Effector memory CD4-positive, alpha-beta T cell (primary cell): ENCODE data around the gene UTP4.
A peak's percentile ranks its signal among the peaks of the same experiment; 100 is the strongest.

Experiments used
- DNase-seq, 3 donors: peaks; one replicate each; pipeline ENCODE4 v3.0.0-alpha.2; 2020
- H3K27ac ChIP-seq: 2 replicates; pipeline ENCODE4 v1.7.0; 2013; ENCODE audit warnings: mild to moderate bottlenecking, low read length, moderate library complexity; ENCODE audit not compliant: insufficient read depth, poor library complexity, severe bottlenecking
- H3K27me3 ChIP-seq: replicated peaks from 2 replicates; pipeline ENCODE4 v1.7.0; 2013; ENCODE audit warnings: mild to moderate bottlenecking, low read length; ENCODE audit not compliant: insufficient read depth, control insufficient read depth, poor library complexity, severe bottlenecking
- H3K36me3 ChIP-seq: 2 replicates; pipeline ENCODE4 v1.7.0; 2013; ENCODE audit warnings: mild to moderate bottlenecking, low read length, moderate library complexity; ENCODE audit not compliant: control insufficient read depth, insufficient read depth
- H3K4me1 ChIP-seq: 2 replicates; pipeline ENCODE4 v1.7.0; 2013; ENCODE audit warnings: low read length, mild to moderate bottlenecking; ENCODE audit not compliant: control insufficient read depth, insufficient read depth, poor library complexity, severe bottlenecking
- H3K4me3 ChIP-seq: 2 replicates; pipeline ENCODE4 v1.7.0; 2013; ENCODE audit warnings: low read length, low read depth, mild to moderate bottlenecking; ENCODE audit not compliant: insufficient read depth, poor library complexity, severe bottlenecking
- H3K9me3 ChIP-seq: 2 replicates; pipeline ENCODE4 v1.7.0; 2013; ENCODE audit warnings: mild to moderate bottlenecking, low read length, moderate library complexity; ENCODE audit not compliant: control insufficient read depth

UTP4 gene

GRCh38 chr16:69169607-69170352 is 37.3 kb downstream of the UTP4 start:
- no peak overlapping the region for H3K4me3 ChIP-seq
- H3K27me3 ChIP-seq, result no peaks in the 10 kb centered on the region
- peaks cover 18% of the 10 kb centered on the region for H3K4me1 ChIP-seq
- peaks cover 32% of the 10 kb centered on the region for H3K36me3 ChIP-seq
- H3K9me3 ChIP-seq, result no peaks in the 10 kb centered on the region
- H3K27ac ChIP-seq, result no peak overlapping the region
- no peak for DNase-seq

- Histone ChIP-seq H3K27me3 (no peaks in the 10 kb centered on the region), H3K4me1 (peaks cover 9% of the 10 kb centered on the region), H3K4me3 (no peak overlapping the region), H3K36me3 (peaks cover 21% of the 10 kb centered on the region), H3K9me3 (no peaks in the 10 kb centered on the region), H3K27ac (no peak overlapping the region)
- no peak for DNase-seq
Observed at GRCh38 chr16:69171325-69172084, 39.1 kb downstream of the UTP4 start.

GRCh38 chr16:69176033-69176800 is 43.8 kb downstream of the UTP4 start:
- Histone ChIP-seq H3K36me3 (no peaks in the 10 kb centered on the region), H3K9me3 (no peaks in the 10 kb centered on the region), H3K27me3 (no peaks in the 10 kb centered on the region), H3K27ac (no peak overlapping the region), H3K4me3 (no peak overlapping the region), H3K4me1 (no peaks in the 10 kb centered on the region)
- DNase-seq, result no peak

GRCh38 chr16:69179328-69180010 is 47.0 kb downstream of the UTP4 start:
- H3K9me3 ChIP-seq, result no peaks in the 10 kb centered on the region
- no peak overlapping the region for H3K27ac ChIP-seq
- H3K27me3 ChIP-seq, result no peaks in the 10 kb centered on the region
- H3K4me3 ChIP-seq, result no peak overlapping the region
- H3K36me3 ChIP-seq, result no peaks in the 10 kb centered on the region
- DNase-seq, result no peak
- H3K4me1 ChIP-seq, result no peaks in the 10 kb centered on the region

- no peak for DNase-seq
- no peaks in the 10 kb centered on the region for H3K4me1 ChIP-seq
- H3K27me3 ChIP-seq, result no peaks in the 10 kb centered on the region
- no peak overlapping the region for H3K4me3 ChIP-seq
- H3K36me3 ChIP-seq, result no peaks in the 10 kb centered on the region
- H3K9me3 ChIP-seq, result no peaks in the 10 kb centered on the region
- no peak overlapping the region for H3K27ac ChIP-seq
Observed at GRCh38 chr16:69180011-69180338, 47.5 kb downstream of the UTP4 start.

GRCh38 chr16:69182730-69183416 is 50.4 kb downstream of the UTP4 start:
- Histone ChIP-seq H3K9me3 (no peaks in the 10 kb centered on the region), H3K4me1 (peaks cover 8% of the 10 kb centered on the region), H3K27me3 (no peaks in the 10 kb centered on the region), H3K36me3 (no peaks in the 10 kb centered on the region), H3K4me3 (no peak overlapping the region), H3K27ac (no peak overlapping the region)
- DNase-seq, result no peak

GRCh38 chr16:69186642-69187445 is 54.4 kb downstream of the UTP4 start, which contains the start of gene SNTB2:
Gene SNTB2, plus strand, starts transcription at chr16:69187164. Its CDS starts 3 bp downstream, at chr16:69187167.
- no peaks in the 10 kb centered on the region for H3K36me3 ChIP-seq
- peak; percentile 68 to 81 (median 75) for DNase-seq
- H3K27me3 ChIP-seq, result no peaks in the 10 kb centered on the region
- peak within 1 kb of the TSS; percentile 70 for H3K27ac ChIP-seq
- peaks cover 24% of the 10 kb centered on the region for H3K4me1 ChIP-seq
- H3K9me3 ChIP-seq, result no peaks in the 10 kb centered on the region
- peak within 1 kb of the TSS; percentile 80 for H3K4me3 ChIP-seq

GRCh38 chr16:69187446-69188235 is 55.2 kb downstream of the UTP4 start:
- Histone ChIP-seq H3K9me3 (no peaks in the 10 kb centered on the region), H3K4me1 (peaks cover 24% of the 10 kb centered on the region), H3K36me3 (no peaks in the 10 kb centered on the region), H3K4me3 (peak overlapping the region; percentile 80), H3K27ac (peak overlapping the region; percentile 70), H3K27me3 (no peaks in the 10 kb centered on the region)
- DNase-seq, result peak; percentile 15 to 30 (median 29)
